Smooth muscle cell (in vitro differentiated cells): ENCODE data around the gene IVD. TPM values are rescaled to one million over a fixed set of nuclear protein-coding genes. Genes with fewer than 3 reads are reported as not detected.

Source experiments
- DNase-seq: peaks from one replicate; lab custom pipeline; 2025; ENCODE audit not compliant: unreplicated experiment; lab: John Stamatoyannopoulos, UW
- H2AFZ ChIP-seq: fragments of 200-600 bp; sonication (generic); 2 replicates; pipeline ENCODE4 v1.6.0; 2016; ENCODE audit warnings: antibody characterized with exemption, low read depth, mild to moderate bottlenecking
- H3F3A ChIP-seq: fragments of 200-600 bp; sonication (generic); 2 replicates; pipeline ENCODE4 v1.6.0; 2017; ENCODE audit warnings: antibody characterized with exemption, low read depth
- H3K27ac ChIP-seq: fragments of 200-600 bp; sonication (generic); 2 replicates; pipeline ENCODE4 v1.5.1; 2016; ENCODE audit warnings: low read depth, mild to moderate bottlenecking
- H3K27me3 ChIP-seq: fragments of 200-600 bp; sonication (generic); 2 replicates; pipeline ENCODE4 v1.6.1; 2016; ENCODE audit warnings: low read depth, mild to moderate bottlenecking
- H3K36me3 ChIP-seq: fragments of 200-600 bp; sonication (generic); 2 replicates; pipeline ENCODE4 v1.5.1; 2016; ENCODE audit warnings: low read depth
- H3K4me1 ChIP-seq: fragments of 200-600 bp; sonication (generic); 2 replicates; pipeline ENCODE4 v1.5.1; 2016; ENCODE audit warnings: low read depth
- H3K4me2 ChIP-seq: fragments of 200-600 bp; sonication (generic); 2 replicates; pipeline ENCODE4 v1.6.0; 2016; ENCODE audit warnings: mild to moderate bottlenecking
- H3K4me3 ChIP-seq: fragments of 200-600 bp; sonication (generic); 2 replicates; pipeline ENCODE4 v1.5.1; 2016; ENCODE audit warnings: mild to moderate bottlenecking
- H3K79me2 ChIP-seq: fragments of 200-600 bp; sonication (generic); 2 replicates; pipeline ENCODE4 v1.6.0; 2016; ENCODE audit warnings: low read depth, mild to moderate bottlenecking
- H3K9ac ChIP-seq: fragments of 200-600 bp; sonication (generic); 2 replicates; pipeline ENCODE4 v1.6.0; 2016; ENCODE audit warnings: low read depth
- H3K9me3 ChIP-seq: fragments of 200-600 bp; sonication (generic); replicated peaks from 2 replicates; pipeline ENCODE4 v1.5.1; 2016; ENCODE audit warnings: low read depth
- H4K20me1 ChIP-seq: fragments of 200-600 bp; sonication (generic); 2 replicates; pipeline ENCODE4 v1.6.0; 2016; ENCODE audit warnings: low read depth
- WGBS: methylation state at CpG from one replicate; pipeline ENCODE4 v1.1.7; 2016; ENCODE audit warnings: low lambda C conversion rate; 5-methylcytosine and 5-hydroxymethylcytosine counted together
- polyA plus RNA-seq: library from polyadenylated mRNA; unstranded; fragments of >200 nt; fragmentation: Nextera tagmentation; extraction: Ambion mirVana; gene quantifications from 2 replicates; pipeline ENCODE4 v1.2.1, GENCODE V29; 2016
- total RNA-seq: library from RNA; depleted of rRNA; stranded (reverse); fragments of >200 nt; gene quantifications from 2 replicates; pipeline ENCODE4 v1.2.3, GENCODE V29; 2014
- TF ChIP-seq, protein P1 (sequence below): fragments of 200-600 bp; sonication (generic); IDR thresholded peaks from 2 replicates; pipeline ENCODE4 v1.5.1; 2017; ENCODE audit warnings: borderline replicate concordance, mild to moderate bottlenecking, antibody characterized with exemption; ENCODE audit not compliant: insufficient read depth, poor library complexity, severe bottlenecking

The IVD gene
- total and polyA plus RNA-seq, 2 experiments from 2014 or later = 17.4 to 37.8 TPM

DNA sequence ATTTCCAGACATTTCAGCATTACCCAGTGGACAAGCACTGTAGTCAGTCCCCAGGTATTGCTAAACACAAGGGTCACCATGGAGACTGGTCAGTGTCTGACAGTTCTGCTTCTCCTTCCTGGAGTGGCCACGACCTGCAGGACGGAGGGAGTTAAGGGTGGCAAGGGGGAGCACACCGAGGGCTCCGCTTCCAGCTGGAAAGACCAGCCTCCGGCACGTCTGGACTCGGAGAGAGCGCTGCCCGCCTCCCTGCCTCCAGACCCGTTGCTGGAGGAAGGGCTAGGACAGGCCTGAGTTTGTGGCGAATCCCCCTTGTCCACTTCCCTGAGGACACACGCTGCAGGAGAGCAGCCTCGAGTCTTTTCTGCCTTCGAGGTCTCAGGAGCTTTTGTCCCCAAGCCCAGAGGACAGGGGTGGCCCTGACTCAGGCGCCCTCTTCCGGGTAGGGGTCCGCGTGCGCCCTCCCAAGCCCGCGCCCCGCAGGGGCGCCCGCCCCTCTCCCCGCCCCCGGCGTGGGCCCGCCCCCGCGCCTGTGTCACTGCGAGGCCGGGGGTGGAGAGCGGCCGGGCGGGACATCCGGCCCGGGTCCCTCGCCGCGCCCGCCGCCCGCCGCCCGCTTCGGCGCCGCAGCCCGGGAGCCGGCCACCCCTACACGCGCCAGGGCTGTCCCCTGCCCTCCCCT is 65.0 kb downstream of the IVD start, which contains the start of gene CHST14:
Gene CHST14 (plus strand): TSS at position 562 of the 682 bp plus-strand sequence. CDS start 230 bp downstream, outside the sequence.
- Histone ChIP-seq H3K9me3 (no peaks in the 10 kb centered on the region), H3F3A (peaks cover 16% of the 10 kb centered on the region), H4K20me1 (no peaks in the 10 kb centered on the region), H2AFZ (peak within 1 kb of the TSS; percentile 72), H3K4me1 (peaks cover 12% of the 10 kb centered on the region), H3K36me3 (no peaks in the 10 kb centered on the region), H3K9ac (peak within 1 kb of the TSS; percentile 68), H3K27ac (peak within 1 kb of the TSS; percentile 82), H3K27me3 (no peaks in the 10 kb centered on the region), H3K79me2 (no peaks in the 10 kb centered on the region), H3K4me2 (peak within 1 kb of the TSS; percentile 100), H3K4me3 (peak within 1 kb of the TSS; percentile 84)
- WGBS = 1% methylated on average over 20 of the region's 52 CpGs
- peak; percentile 60 for DNase-seq
- TF ChIP-seq, protein P1, sequence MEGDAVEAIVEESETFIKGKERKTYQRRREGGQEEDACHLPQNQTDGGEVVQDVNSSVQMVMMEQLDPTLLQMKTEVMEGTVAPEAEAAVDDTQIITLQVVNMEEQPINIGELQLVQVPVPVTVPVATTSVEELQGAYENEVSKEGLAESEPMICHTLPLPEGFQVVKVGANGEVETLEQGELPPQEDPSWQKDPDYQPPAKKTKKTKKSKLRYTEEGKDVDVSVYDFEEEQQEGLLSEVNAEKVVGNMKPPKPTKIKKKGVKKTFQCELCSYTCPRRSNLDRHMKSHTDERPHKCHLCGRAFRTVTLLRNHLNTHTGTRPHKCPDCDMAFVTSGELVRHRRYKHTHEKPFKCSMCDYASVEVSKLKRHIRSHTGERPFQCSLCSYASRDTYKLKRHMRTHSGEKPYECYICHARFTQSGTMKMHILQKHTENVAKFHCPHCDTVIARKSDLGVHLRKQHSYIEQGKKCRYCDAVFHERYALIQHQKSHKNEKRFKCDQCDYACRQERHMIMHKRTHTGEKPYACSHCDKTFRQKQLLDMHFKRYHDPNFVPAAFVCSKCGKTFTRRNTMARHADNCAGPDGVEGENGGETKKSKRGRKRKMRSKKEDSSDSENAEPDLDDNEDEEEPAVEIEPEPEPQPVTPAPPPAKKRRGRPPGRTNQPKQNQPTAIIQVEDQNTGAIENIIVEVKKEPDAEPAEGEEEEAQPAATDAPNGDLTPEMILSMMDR = no peak

Other genes with a start within 250 kb of the IVD start
- 11.3 and 15.0 TPM in 2 replicates for gene BUB1B, start 244.7 kb upstream of the IVD start, total RNA-seq
- 5.8 and 6.1 TPM in 2 replicates for gene BUB1B, start 244.7 kb upstream of the IVD start, polyA plus RNA-seq
- gene PAK6, start 166.7 kb upstream of the IVD start, total RNA-seq = 1.6 and 3.2 TPM in 2 replicates
- 0.29 and 2.2 TPM in 2 replicates for gene PAK6, start 166.7 kb upstream of the IVD start, polyA plus RNA-seq
- not detected in 2 replicates for gene ANKRD63, start 122.7 kb upstream of the IVD start, total RNA-seq
- 0.15 TPM in 1 of 2 replicates, not detected in the other for gene ANKRD63, start 122.7 kb upstream of the IVD start, polyA plus RNA-seq
- 1.5 and 3.9 TPM in 2 replicates for gene PLCB2, start 97.9 kb upstream of the IVD start, total RNA-seq
- 1.9 TPM in 1 of 2 replicates, not detected in the other for gene PLCB2, start 97.9 kb upstream of the IVD start, polyA plus RNA-seq
- gene INAFM2, start 82.1 kb upstream of the IVD start, total RNA-seq = 28.1 and 30.4 TPM in 2 replicates
- gene INAFM2, start 82.1 kb upstream of the IVD start, polyA plus RNA-seq = 23.9 and 48.6 TPM in 2 replicates
- gene CCDC9B, start 64.9 kb upstream of the IVD start, total RNA-seq = 2.2 and 3.8 TPM in 2 replicates
- 0.97 and 4.7 TPM in 2 replicates for gene CCDC9B, start 64.9 kb upstream of the IVD start, polyA plus RNA-seq
- not detected in 2 replicates for gene PHGR1, start 54.8 kb upstream of the IVD start, total RNA-seq
- gene PHGR1, start 54.8 kb upstream of the IVD start, polyA plus RNA-seq = 0.48 TPM in 1 of 2 replicates, not detected in the other
- 0.04 and 0.58 TPM in 2 replicates for gene DISP2, start 47.6 kb upstream of the IVD start, total RNA-seq
- 0.46 and 0.90 TPM in 2 replicates for gene DISP2, start 47.6 kb upstream of the IVD start, polyA plus RNA-seq
- gene KNSTRN, start 23.1 kb upstream of the IVD start, total RNA-seq = 24.1 and 27.0 TPM in 2 replicates
- gene KNSTRN, start 23.1 kb upstream of the IVD start, polyA plus RNA-seq = 15.4 and 17.3 TPM in 2 replicates
- 7.9 and 8.4 TPM in 2 replicates for gene BAHD1, start 35.2 kb downstream of the IVD start, total RNA-seq
- gene BAHD1, start 35.2 kb downstream of the IVD start, polyA plus RNA-seq = 11.1 and 13.4 TPM in 2 replicates
- 19.1 and 20.5 TPM in 2 replicates for gene CHST14, start 65.2 kb downstream of the IVD start, total RNA-seq
- 23.7 and 24.6 TPM in 2 replicates for gene CHST14, start 65.2 kb downstream of the IVD start, polyA plus RNA-seq
- 16.2 and 25.5 TPM in 2 replicates for gene CCDC32, start 159.2 kb downstream of the IVD start, total RNA-seq
- 19.3 and 20.6 TPM in 2 replicates for gene CCDC32, start 159.2 kb downstream of the IVD start, polyA plus RNA-seq
- gene RPUSD2, start 163.5 kb downstream of the IVD start, total RNA-seq = 6.8 and 7.3 TPM in 2 replicates
- gene RPUSD2, start 163.5 kb downstream of the IVD start, polyA plus RNA-seq = 13.3 and 17.6 TPM in 2 replicates
- 7.2 and 10.8 TPM in 2 replicates for gene KNL1, start 188.5 kb downstream of the IVD start, total RNA-seq
- gene KNL1, start 188.5 kb downstream of the IVD start, polyA plus RNA-seq = 1.5 and 3.1 TPM in 2 replicates